ENCODE data around the gene CDHR4.
"Not testable (repeated sequence)": the region's sequence is repeated elsewhere in the genome, so short reads cannot be mapped to it uniquely, and the experiment has no call there.

DNA sequence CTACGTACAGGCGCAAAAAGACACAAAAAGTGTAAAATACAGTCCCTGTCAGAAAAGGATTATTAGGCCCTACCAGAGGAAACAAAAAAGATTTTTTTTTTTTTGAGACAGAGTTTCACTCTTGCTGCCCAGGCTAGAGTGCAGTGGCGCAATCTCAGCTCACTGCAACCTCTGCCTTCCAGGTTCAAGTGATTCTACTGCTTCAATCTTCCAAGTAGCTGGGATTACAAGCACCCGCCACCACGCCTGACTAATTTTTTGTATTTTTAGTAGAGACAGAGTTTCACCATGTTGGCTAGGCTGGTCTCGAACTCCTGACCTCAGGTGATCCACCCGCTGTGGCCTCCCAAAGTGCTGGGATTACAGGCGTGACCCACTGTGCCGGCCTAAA, 18.7 kb downstream of the CDHR4 start:
- TF ChIP-seq, protein P1, sequence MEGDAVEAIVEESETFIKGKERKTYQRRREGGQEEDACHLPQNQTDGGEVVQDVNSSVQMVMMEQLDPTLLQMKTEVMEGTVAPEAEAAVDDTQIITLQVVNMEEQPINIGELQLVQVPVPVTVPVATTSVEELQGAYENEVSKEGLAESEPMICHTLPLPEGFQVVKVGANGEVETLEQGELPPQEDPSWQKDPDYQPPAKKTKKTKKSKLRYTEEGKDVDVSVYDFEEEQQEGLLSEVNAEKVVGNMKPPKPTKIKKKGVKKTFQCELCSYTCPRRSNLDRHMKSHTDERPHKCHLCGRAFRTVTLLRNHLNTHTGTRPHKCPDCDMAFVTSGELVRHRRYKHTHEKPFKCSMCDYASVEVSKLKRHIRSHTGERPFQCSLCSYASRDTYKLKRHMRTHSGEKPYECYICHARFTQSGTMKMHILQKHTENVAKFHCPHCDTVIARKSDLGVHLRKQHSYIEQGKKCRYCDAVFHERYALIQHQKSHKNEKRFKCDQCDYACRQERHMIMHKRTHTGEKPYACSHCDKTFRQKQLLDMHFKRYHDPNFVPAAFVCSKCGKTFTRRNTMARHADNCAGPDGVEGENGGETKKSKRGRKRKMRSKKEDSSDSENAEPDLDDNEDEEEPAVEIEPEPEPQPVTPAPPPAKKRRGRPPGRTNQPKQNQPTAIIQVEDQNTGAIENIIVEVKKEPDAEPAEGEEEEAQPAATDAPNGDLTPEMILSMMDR (IDR thresholded peaks at IDR 0.05), result not testable (repeated sequence)
- TF ChIP-seq POLR2A (IDR thresholded peaks at IDR 0.05), result not testable (repeated sequence)

All from vagina (tissue), 2 donors.